LoVo (cell line): ENCODE data around the gene GAB2.

Source experiments
- DNase-seq: peaks from one replicate; pipeline ENCODE4 v3.0.0-alpha.2; 2016; ENCODE audit warnings: low spot score

Gene GAB2

GRCh38 chr11:78221396-78222315 lies 196.0 kb downstream of the GAB2 start:
- no peak for DNase-seq

GRCh38 chr11:78220218-78221157 lies 197.1 kb downstream of the GAB2 start:
- no peak for DNase-seq

GRCh38 chr11:78219493-78220217 lies 198.0 kb downstream of the GAB2 start:
- no peak for DNase-seq

GRCh38 chr11:78218707-78219492 lies 198.7 kb downstream of the GAB2 start:
- no peak for DNase-seq

GRCh38 chr11:78217650-78218541 lies 199.7 kb downstream of the GAB2 start:
- DNase-seq: no peak

- peak; percentile 24 for DNase-seq
These were observed 200.9 kb downstream of the GAB2 start for GRCh38 chr11:78216571-78217287.

GRCh38 chr11:78216021-78216420 lies 201.6 kb downstream of the GAB2 start:
- DNase-seq: no peak

- DNase-seq: no peak
These were observed 203.1 kb downstream of the GAB2 start for GRCh38 chr11:78214331-78215194.

- DNase-seq: no peak
These were observed 203.9 kb downstream of the GAB2 start for GRCh38 chr11:78213526-78214330.

GRCh38 chr11:78212586-78213371 lies 204.8 kb downstream of the GAB2 start:
- DNase-seq: no peak

- DNase-seq: no peak
These were observed 206.1 kb downstream of the GAB2 start for GRCh38 chr11:78211565-78211964.

GRCh38 chr11:78210000-78210608 lies 207.5 kb downstream of the GAB2 start:
- no peak for DNase-seq

- no peak for DNase-seq
These were observed 208.1 kb downstream of the GAB2 start for GRCh38 chr11:78209478-78209877.

- DNase-seq: no peak
These were observed 209.1 kb downstream of the GAB2 start for GRCh38 chr11:78208257-78209165.

GRCh38 chr11:78207532-78208256 lies 209.9 kb downstream of the GAB2 start:
- DNase-seq: no peak
